Caco-2 (cell line): ENCODE results near the gene RALGDS. TPM values are rescaled to one million over a fixed set of nuclear protein-coding genes. Genes with fewer than 3 reads are reported as not detected.

ENCODE experiments used
- BruUV-seq: library from RNA; stranded (reverse); fragments of 400-500 nt; replicated peaks from 2 replicates; lab custom pipeline; 2021; lab: Mats Ljungman, UMichigan
- CTCF ChIA-PET: fragments of 300-600 bp; sonication (Branson Sonifier 250); formaldehyde crosslinking; loops from one replicate; lab custom pipeline; 2022; ENCODE audit warnings: antibody characterized with exemption; lab: Charles Lee
- POLR2A ChIA-PET: fragments of 300-600 bp; sonication (Branson Sonifier 250); formaldehyde crosslinking; loops from one replicate; lab custom pipeline; 2022; ENCODE audit warnings: antibody characterized with exemption; lab: Charles Lee
- DNase-seq, 2 experiments: peaks; one replicate each; pipeline versions ENCODE4 v3.0.0 to v3.0.0-alpha.2; 2020 to 2022
- H3K27me3 ChIP-seq: replicated peaks from 2 replicates; pipeline ENCODE4 v1.6.0; 2011; ENCODE audit warnings: low read length; ENCODE audit not compliant: control insufficient read depth, insufficient read depth
- H3K36me3 ChIP-seq: 2 replicates; pipeline ENCODE4 v1.5.1; 2011; ENCODE audit warnings: low read length; ENCODE audit not compliant: control insufficient read depth, insufficient read depth
- H3K4me1 ChIP-seq: fragments of 250-450 bp; sonication (Bioruptor Pico); 2 replicates; pipeline ENCODE4 v1.5.1; 2020; ENCODE audit warnings: mild to moderate bottlenecking
- H3K4me3 ChIP-seq: 2 replicates; pipeline ENCODE4 v1.5.1; 2011; ENCODE audit warnings: low read depth, mild to moderate bottlenecking, control low read depth, low read length
- H3K9me3 ChIP-seq: fragments of 250-450 bp; sonication (Bioruptor Pico); 2 replicates; pipeline ENCODE4 v1.5.1; 2020; ENCODE audit warnings: mild to moderate bottlenecking, moderate library complexity
- H3K27ac Mint-ChIP-seq: one replicate; pipeline ENCODE4 v1.8.0; 2022; ENCODE audit warnings: mixed read lengths; ENCODE audit not compliant: unreplicated experiment
- H3K27me3 Mint-ChIP-seq: one replicate; pipeline ENCODE4 v1.8.0; 2022; ENCODE audit warnings: mixed read lengths; ENCODE audit not compliant: insufficient read depth, unreplicated experiment
- H3K36me3 Mint-ChIP-seq: one replicate; pipeline ENCODE4 v1.8.0; 2022; ENCODE audit warnings: mild to moderate bottlenecking, mixed read lengths; ENCODE audit not compliant: insufficient read depth, unreplicated experiment
- H3K4me1 Mint-ChIP-seq: one replicate; pipeline ENCODE4 v1.8.0; 2022; ENCODE audit warnings: low read depth, mixed read lengths; ENCODE audit not compliant: unreplicated experiment
- H3K4me3 Mint-ChIP-seq: one replicate; pipeline ENCODE4 v1.8.0; 2022; ENCODE audit warnings: mild to moderate bottlenecking, moderate library complexity, mixed read lengths; ENCODE audit not compliant: unreplicated experiment
- H3K9me3 Mint-ChIP-seq: one replicate; pipeline ENCODE4 v1.8.0; 2022; ENCODE audit warnings: mixed read lengths; ENCODE audit not compliant: unreplicated experiment
- intact Hi-C: fragments of 100-400 bp; cut with micrococcal nuclease; formaldehyde crosslinking; loops from one replicate; pipeline ENCODE4 v1.10.0; 2022; ENCODE audit not compliant: unreplicated experiment
- total RNA-seq: library from RNA; stranded (reverse); gene quantifications from 2 replicates; pipeline ENCODE4 v1.2.3, GENCODE V29; 2022
- TF ChIP-seq, protein P1 (sequence below), 2 experiments: fragments of 200-600 bp in 1 of 2; IDR thresholded peaks; 1 replicate in 1 of 2; 2 replicates in 1 of 2; pipeline versions ENCODE4 v1.5.1 to v1.8.0; 2011 to 2022; ENCODE audit warnings: antibody characterized with exemption in 1 of 2, control low read depth in 1 of 2, inconsistent platforms in 1 of 2, low read depth in 1 of 2, low read length in 1 of 2, mild to moderate bottlenecking in 1 of 2, moderate library complexity in 1 of 2; ENCODE audit not compliant: insufficient read depth in 1 of 2, severe bottlenecking in 1 of 2, unreplicated experiment in 1 of 2

RALGDS gene
- total RNA-seq, 1 experiment from 2014 or later: 18.7 TPM

- Mint-ChIP-seq H3K36me3 (peaks cover 36% of the 10 kb centered on the region), H3K27ac (no peak overlapping the region), H3K4me3 (no peak overlapping the region), H3K4me1 (peaks cover 6% of the 10 kb centered on the region), H3K9me3 (no peaks in the 10 kb centered on the region), H3K27me3 (no peaks in the 10 kb centered on the region)
- Histone ChIP-seq H3K4me1 (peaks cover 23% of the 10 kb centered on the region), H3K4me3 (no peak overlapping the region), H3K9me3 (no peaks in the 10 kb centered on the region), H3K36me3 (no peaks in the 10 kb centered on the region), H3K27me3 (no peaks in the 10 kb centered on the region)
- intact Hi-C loops: no loop called here
- BruUV-seq: no TSS peak
- POLR2A ChIA-PET: interaction anchor here (0.5 kb wide), 1 partner anchor 32 kb away, joined by 4 read pairs; no protein-coding TSS in a partner anchor
- TF ChIP-seq, protein P1, sequence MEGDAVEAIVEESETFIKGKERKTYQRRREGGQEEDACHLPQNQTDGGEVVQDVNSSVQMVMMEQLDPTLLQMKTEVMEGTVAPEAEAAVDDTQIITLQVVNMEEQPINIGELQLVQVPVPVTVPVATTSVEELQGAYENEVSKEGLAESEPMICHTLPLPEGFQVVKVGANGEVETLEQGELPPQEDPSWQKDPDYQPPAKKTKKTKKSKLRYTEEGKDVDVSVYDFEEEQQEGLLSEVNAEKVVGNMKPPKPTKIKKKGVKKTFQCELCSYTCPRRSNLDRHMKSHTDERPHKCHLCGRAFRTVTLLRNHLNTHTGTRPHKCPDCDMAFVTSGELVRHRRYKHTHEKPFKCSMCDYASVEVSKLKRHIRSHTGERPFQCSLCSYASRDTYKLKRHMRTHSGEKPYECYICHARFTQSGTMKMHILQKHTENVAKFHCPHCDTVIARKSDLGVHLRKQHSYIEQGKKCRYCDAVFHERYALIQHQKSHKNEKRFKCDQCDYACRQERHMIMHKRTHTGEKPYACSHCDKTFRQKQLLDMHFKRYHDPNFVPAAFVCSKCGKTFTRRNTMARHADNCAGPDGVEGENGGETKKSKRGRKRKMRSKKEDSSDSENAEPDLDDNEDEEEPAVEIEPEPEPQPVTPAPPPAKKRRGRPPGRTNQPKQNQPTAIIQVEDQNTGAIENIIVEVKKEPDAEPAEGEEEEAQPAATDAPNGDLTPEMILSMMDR (IDR thresholded peaks at IDR 0.05; ENCODE audit: insufficient read depth in 1 of 2, low read depth in 1 of 2, low read length in 1 of 2, severe bottlenecking in 1 of 2, unreplicated experiment in 1 of 2): no peak
- DNase-seq: no peak
- CTCF ChIA-PET: interaction anchor here (1.7 kb wide), 1 partner anchor 27 kb away, joined by 7 read pairs; no protein-coding TSS in a partner anchor
Measured at GRCh38 chr9:133117271-133118178, 3.5 kb downstream of the RALGDS start.

DNA sequence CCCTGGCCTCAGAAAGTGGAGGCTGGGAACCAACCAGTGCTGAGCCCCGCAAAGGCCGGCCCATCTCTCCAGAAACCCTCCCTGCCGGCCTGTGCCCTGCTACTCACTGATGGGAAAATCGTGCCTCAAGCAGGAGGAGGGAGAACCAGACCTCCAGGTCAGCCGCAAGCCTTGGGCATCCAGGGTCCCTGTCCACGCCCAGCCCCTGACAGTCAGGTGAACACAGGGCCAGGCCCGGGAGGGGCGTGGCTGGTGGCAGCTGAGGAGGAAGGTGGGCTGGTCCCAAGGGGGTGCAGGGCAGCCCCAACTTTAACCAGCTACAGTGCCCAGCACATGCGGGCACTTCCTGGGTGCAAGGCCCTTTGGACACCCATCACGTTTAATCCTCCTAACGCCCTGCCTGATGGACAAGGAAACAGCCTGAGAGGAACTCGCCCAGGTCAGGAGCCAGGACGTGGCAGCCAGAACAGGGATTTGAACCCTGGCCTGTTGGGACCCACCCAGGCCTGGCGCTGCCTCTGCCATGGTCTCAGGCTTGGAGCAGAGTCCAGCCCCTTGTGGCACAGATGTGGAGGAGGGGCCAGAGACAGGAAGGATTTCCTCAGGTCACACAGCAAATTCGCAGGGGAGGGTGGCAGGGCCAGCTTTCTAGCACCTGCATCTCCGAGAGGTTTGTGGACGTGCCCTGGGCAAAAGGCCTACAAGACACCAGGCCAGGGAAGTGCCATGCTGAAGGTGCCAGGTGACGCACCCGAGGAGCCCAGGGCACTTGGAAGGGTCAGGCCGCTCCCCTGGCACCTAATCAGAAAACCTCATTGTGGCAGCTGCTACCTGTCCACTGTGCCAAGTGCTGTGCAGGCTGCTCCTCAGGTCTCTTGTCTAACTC is 4.5 kb downstream of the RALGDS start:
- BruUV-seq: no TSS peak
- no peaks in the 10 kb centered on the region for H3K9me3 Mint-ChIP-seq
- peaks cover 2% of the 10 kb centered on the region for H3K4me1 Mint-ChIP-seq
- peaks cover 15% of the 10 kb centered on the region for H3K4me1 ChIP-seq
- no peak overlapping the region for H3K4me3 Mint-ChIP-seq
- peaks cover 36% of the 10 kb centered on the region for H3K36me3 Mint-ChIP-seq
- no peaks in the 10 kb centered on the region for H3K27me3 Mint-ChIP-seq
- H3K4me3 ChIP-seq: no peak overlapping the region
- H3K9me3 ChIP-seq: no peaks in the 10 kb centered on the region
- ChIA-PET CTCF (no interaction called here), POLR2A (no interaction called here)
- intact Hi-C loops: no loop called here
- DNase-seq: no peak
- TF ChIP-seq, protein P1 (IDR thresholded peaks at IDR 0.05; ENCODE audit: insufficient read depth in 1 of 2, low read depth in 1 of 2, low read length in 1 of 2, severe bottlenecking in 1 of 2, unreplicated experiment in 1 of 2): no peak
- no peak overlapping the region for H3K27ac Mint-ChIP-seq
- no peaks in the 10 kb centered on the region for H3K27me3 ChIP-seq
- H3K36me3 ChIP-seq: no peaks in the 10 kb centered on the region
